ENCODE data around the gene CNTRL.

- no peak for TF ChIP-seq POLR2A (IDR thresholded peaks at IDR 0.05; ENCODE audit: low read depth, low read length)
- no peak for TF ChIP-seq POLR2AphosphoS5 (IDR thresholded peaks at IDR 0.05; ENCODE audit: low read depth, low read length)
- no peak for TF ChIP-seq SPI1 (IDR thresholded peaks at IDR 0.05; ENCODE audit: low read depth, low read length)
Observed at GRCh38 chr9:121138561-121138960, 63.8 kb downstream of the CNTRL start.
